ENCODE results near the gene CAND2. TPM values are rescaled to one million over a fixed set of nuclear protein-coding genes. Genes with fewer than 3 reads are reported as not detected.
A peak's percentile ranks its signal among the peaks of the same experiment; 100 is the strongest.
"Not testable (repeated sequence)": the region's sequence is repeated elsewhere in the genome, so short reads cannot be mapped to it uniquely, and the experiment has no call there.

The CAND2 gene
- total RNA-seq, 4 donors from 2014 or later = 0.63 to 4.2 (median 2.8) TPM

- TF ChIP-seq POLR2A (IDR thresholded peaks at IDR 0.05) = no peak
- TF ChIP-seq, protein P1, sequence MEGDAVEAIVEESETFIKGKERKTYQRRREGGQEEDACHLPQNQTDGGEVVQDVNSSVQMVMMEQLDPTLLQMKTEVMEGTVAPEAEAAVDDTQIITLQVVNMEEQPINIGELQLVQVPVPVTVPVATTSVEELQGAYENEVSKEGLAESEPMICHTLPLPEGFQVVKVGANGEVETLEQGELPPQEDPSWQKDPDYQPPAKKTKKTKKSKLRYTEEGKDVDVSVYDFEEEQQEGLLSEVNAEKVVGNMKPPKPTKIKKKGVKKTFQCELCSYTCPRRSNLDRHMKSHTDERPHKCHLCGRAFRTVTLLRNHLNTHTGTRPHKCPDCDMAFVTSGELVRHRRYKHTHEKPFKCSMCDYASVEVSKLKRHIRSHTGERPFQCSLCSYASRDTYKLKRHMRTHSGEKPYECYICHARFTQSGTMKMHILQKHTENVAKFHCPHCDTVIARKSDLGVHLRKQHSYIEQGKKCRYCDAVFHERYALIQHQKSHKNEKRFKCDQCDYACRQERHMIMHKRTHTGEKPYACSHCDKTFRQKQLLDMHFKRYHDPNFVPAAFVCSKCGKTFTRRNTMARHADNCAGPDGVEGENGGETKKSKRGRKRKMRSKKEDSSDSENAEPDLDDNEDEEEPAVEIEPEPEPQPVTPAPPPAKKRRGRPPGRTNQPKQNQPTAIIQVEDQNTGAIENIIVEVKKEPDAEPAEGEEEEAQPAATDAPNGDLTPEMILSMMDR (IDR thresholded peaks at IDR 0.05) = no peak
- no peak overlapping the region for H3K4me3 ChIP-seq (ENCODE audit: low read depth, poor library complexity, severe bottlenecking)
- 41 to 54% methylated on average over 9 of the region's 9 CpGs for WGBS, 2 donors
- DNase-seq (ENCODE audit: low spot score in 2 of 2) = peak in 1 of 2 donors; percentile 41
- intact Hi-C loops (cut with DNase I; ENCODE audit: low total_unique reads) = loop anchor here (10.0 kb wide), 1 partner anchor 114 kb away; no protein-coding TSS in a partner anchor
These were observed 74.5 kb downstream of the CAND2 start for GRCh38 chr3:12870942-12871341.

DNA sequence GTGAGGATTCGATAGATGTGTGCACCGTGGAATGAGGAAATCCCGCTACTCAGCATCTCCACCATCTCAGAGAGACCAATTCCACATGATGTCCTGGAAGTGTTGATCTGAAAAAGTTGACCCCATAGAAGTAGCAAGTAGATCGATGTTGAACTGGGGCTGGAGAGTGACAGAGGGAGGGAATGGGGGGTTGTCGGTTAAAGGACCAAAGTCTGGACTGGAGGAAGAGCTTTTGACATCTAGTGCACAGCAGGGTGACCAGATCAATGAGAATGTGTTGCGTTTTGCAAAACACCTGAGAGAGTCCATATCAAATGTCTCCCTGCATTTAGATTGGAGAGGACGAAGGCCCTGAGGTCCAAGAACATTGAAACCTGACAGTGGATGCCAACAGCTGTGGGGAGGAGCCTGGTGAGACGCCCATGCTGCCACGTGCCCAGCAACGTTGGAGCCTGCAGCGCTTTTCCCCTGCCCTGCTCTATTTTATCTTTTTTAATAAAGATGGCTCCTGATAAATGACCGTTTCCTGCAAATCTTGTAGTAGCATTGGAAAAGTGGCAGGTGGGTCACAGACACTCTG is 75.0 kb downstream of the CAND2 start:
- TF ChIP-seq, protein P1 (IDR thresholded peaks at IDR 0.05) = no peak
- TF ChIP-seq POLR2A (IDR thresholded peaks at IDR 0.05) = no peak
- intact Hi-C loops (cut with DNase I; ENCODE audit: low total_unique reads) = loop anchor here (10.0 kb wide), 1 partner anchor 113 kb away; no protein-coding TSS in a partner anchor
- DNase-seq (ENCODE audit: low spot score in 2 of 2) = no peak
- 56 to 66% methylated on average over 12 of the region's 12 CpGs for WGBS, 2 donors
- H3K4me3 ChIP-seq (ENCODE audit: low read depth, poor library complexity, severe bottlenecking) = no peak overlapping the region

DNA sequence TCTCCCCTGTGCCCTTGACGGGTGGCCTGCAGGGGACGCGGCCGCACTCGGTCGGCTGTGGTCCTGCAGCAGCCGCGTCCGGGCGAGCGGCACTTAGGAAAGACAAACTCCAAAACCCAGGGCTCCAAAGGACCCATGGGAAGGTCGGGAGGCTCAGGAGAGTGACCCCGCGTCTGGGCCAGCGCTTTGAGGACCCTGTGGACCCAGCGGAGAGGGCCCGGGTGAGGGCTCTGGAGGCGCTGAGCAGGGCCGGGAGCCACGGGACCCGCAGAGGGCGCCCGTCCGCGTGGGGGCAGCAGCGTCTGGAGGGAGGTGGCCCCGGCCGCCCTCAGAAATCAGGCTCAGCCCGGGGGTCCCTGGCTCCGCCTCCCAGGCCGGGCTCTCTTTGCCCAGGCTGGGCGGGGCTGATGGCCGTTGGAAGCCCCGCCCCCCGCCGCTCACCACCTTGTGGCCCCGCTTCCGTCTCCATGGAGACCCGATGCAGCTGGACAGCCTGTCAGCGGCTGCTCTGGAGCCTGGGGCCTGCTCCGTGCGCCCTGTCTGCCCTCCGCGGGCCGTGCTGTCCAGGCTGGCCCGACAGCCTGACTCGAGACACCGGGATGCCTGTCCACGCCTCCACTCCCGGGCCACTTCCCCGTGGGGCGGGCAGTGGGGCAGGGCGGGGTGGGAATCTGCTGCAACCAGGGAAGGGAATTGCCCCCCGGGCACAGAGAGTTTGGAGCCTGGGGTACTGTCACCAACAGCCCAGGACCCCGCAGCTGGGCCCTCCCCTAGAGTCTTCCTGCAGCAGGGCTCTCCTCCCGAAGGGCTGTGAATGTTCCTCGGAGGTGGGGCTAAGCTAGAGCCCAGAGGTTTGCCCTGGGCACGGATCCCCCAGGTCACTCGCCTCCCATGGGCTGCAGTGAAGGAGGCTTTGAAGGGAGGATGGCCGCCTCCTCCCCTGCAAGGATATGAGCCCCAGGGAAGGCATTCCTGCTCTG is 79.7 kb downstream of the CAND2 start:
- intact Hi-C loops (cut with DNase I; ENCODE audit: low total_unique reads) = loop anchor here (10.0 kb wide), 1 partner anchor 109 kb away; no protein-coding TSS in a partner anchor
- 42 to 58% methylated on average over 18 to 24 of the region's 60 CpGs for WGBS, 2 donors
- TF ChIP-seq, protein P1 (IDR thresholded peaks at IDR 0.05) = no peak
- no peak for TF ChIP-seq POLR2A (IDR thresholded peaks at IDR 0.05)
- DNase-seq (ENCODE audit: low spot score in 2 of 2) = no peak
- no peak overlapping the region for H3K4me3 ChIP-seq (ENCODE audit: low read depth, poor library complexity, severe bottlenecking)

- intact Hi-C loops (cut with DNase I; ENCODE audit: low total_unique reads) = loop anchor here (10.0 kb wide), 1 partner anchor 108 kb away; no protein-coding TSS in a partner anchor
- DNase-seq (ENCODE audit: low spot score in 2 of 2) = no peak
- WGBS, 2 donors = 94% methylated on average over 7 of the region's 7 CpGs
- TF ChIP-seq POLR2A (IDR thresholded peaks at IDR 0.05) = no peak
- TF ChIP-seq, protein P1 (IDR thresholded peaks at IDR 0.05) = no peak
- H3K4me3 ChIP-seq (ENCODE audit: low read depth, poor library complexity, severe bottlenecking) = no peak overlapping the region
These were observed 80.6 kb downstream of the CAND2 start for GRCh38 chr3:12877040-12877439.

DNA sequence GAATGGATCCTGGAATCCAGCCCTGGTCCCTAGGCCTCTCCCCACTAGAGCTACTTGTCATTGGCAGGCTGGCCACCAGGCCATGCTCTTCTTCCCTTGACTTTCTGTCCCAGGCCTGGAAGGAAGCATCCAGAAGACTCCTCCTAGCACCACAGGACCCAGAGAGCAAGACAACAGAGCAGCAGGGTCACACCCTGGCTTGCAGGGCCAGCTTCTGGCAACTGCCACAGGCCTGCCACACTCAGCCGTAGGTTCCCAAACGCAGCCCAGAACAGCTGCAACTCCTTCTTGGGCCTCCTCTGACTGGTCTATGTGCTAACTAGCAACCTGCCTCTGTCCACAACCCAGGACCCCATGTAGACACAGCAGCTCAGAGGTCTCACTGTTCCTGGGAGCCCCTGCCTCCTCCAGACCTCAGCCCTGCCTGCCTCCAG is 81.7 kb downstream of the CAND2 start:
- 40 to 56% methylated on average over 1 to 2 of the region's 2 CpGs for WGBS, 2 donors
- TF ChIP-seq, protein P1 (IDR thresholded peaks at IDR 0.05) = no peak
- TF ChIP-seq POLR2A (IDR thresholded peaks at IDR 0.05) = no peak
- H3K4me3 ChIP-seq (ENCODE audit: low read depth, poor library complexity, severe bottlenecking) = no peak overlapping the region
- DNase-seq (ENCODE audit: low spot score in 2 of 2) = no peak
- intact Hi-C loops (cut with DNase I; ENCODE audit: low total_unique reads) = loop anchor here (10.0 kb wide), 1 partner anchor 107 kb away; no protein-coding TSS in a partner anchor

DNA sequence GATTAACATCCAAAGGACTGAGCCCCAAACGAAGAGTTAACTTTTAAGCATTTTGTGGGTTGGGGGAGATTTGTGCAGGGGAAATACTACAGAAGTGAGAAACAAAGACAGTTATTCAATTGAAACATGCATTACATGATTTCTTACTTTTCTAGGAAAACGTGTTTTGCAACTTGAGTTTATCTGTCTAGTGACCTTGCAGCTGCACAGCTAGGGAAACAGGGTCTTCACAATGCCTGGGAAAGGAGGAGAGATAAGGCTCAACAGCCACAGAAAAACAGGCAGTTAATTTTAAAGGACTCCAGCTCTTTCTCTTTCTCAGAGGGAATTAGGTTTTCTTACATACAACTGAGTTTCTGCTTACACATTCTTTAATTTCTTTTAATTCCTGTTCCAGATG is 82.3 kb downstream of the CAND2 start:
- not testable (repeated sequence) for DNase-seq (ENCODE audit: low spot score in 2 of 2); H3K4me3 ChIP-seq (ENCODE audit: low read depth, poor library complexity, severe bottlenecking)
- WGBS, 2 donors = 71 to 79% methylated on average over 2 of the region's 2 CpGs
- intact Hi-C loops (cut with DNase I; ENCODE audit: low total_unique reads) = loop anchor here (10.0 kb wide), 1 partner anchor 106 kb away; no protein-coding TSS in a partner anchor
